GM12878 (cell line): ENCODE data around the gene THAP4. TPM values are rescaled to one million over a fixed set of nuclear protein-coding genes. Genes with fewer than 3 reads are reported as not detected.

ENCODE experiments used
- CUX1 ChIP-seq: IDR thresholded peaks from 2 replicates; pipeline ENCODE4 v1.6.1; 2012; ENCODE audit warnings: improper control_type of control experiment, low read depth, low read length; ENCODE audit not compliant: insufficient replicate concordance
- EP300 ChIP-seq, 2 experiments: fragments of 150-350 bp in 1 of 2; IDR thresholded peaks; 2 replicates each; pipeline ENCODE4 v1.6.1; 2011 to 2012; ENCODE audit warnings: low read depth in 2 of 2, low read length in 2 of 2, borderline replicate concordance in 1 of 2, improper control_type of control experiment in 1 of 2, inconsistent platforms in 1 of 2; ENCODE audit not compliant: control insufficient read depth in 1 of 2
- IKZF2 ChIP-seq, 2 experiments: fragments of 450-650 bp; IDR thresholded peaks; 2 replicates each; pipeline ENCODE4 v1.6.1; 2017; ENCODE audit warnings: mild to moderate bottlenecking in 2 of 2, moderate library complexity in 2 of 2
- KDM1A ChIP-seq: fragments of 200-600 bp; sonication (generic); IDR thresholded peaks from 2 replicates; pipeline ENCODE4 v1.6.1; 2016; ENCODE audit warnings: borderline replicate concordance
- RELB ChIP-seq: fragments of 450-650 bp; IDR thresholded peaks from 2 replicates; pipeline ENCODE4 v1.6.1; 2017; ENCODE audit warnings: low read depth, mild to moderate bottlenecking, moderate library complexity
- SKIL ChIP-seq: fragments of 450-650 bp; IDR thresholded peaks from 2 replicates; pipeline ENCODE4 v1.6.1; 2017; ENCODE audit warnings: mild to moderate bottlenecking, low read depth, inconsistent platforms; ENCODE audit not compliant: poor library complexity, severe bottlenecking
- polyA plus RNA-seq, 11 experiments: library from polyadenylated mRNA; depleted of rRNA in 4 of 11; unstranded in 6 of 11; stranded (reverse) in 5 of 11; fragments of >200 nt; fragmentation: Nextera tagmentation in 4 of 11; fragmentation: Illumina TruSeq in 1 of 11; extraction: Ambion mirVana in 4 of 11; extraction: Trizol in 1 of 11; gene quantifications; 1 replicate in 1 of 11; 2 replicates in 10 of 11; pipeline versions ENCODE4 v1.2.1 to v1.2.3, GENCODE V29; 2011 to 2016; ENCODE audit warnings: inconsistent platforms in 2 of 11, missing spikeins in 2 of 11, low read depth in 1 of 11
- total RNA-seq, 4 experiments: library from RNA; depleted of rRNA in 3 of 4; stranded (reverse); fragments of >200 nt in 3 of 4; fragmentation: Illumina TruSeq in 1 of 4; extraction: Trizol in 1 of 4; gene quantifications; 2 replicates each; pipeline versions ENCODE4 v1.2.1 to v1.2.3, GENCODE V29; 2013 to 2021

The THAP4 gene
- total and polyA plus RNA-seq, 10 of the 15 experiments (the other 5 are each of a cell fraction or from before 2014, with no cell fraction given) = 12.9 to 67.7 (median 44.5) TPM

- TF ChIP-seq CUX1 (no peak), IKZF2 (IDR thresholded peaks at IDR 0.05) (no peak), RELB (no peak), SKIL (no peak), KDM1A (no peak), EP300 (IDR thresholded peaks at IDR 0.05; ENCODE audit: borderline replicate concordance in 1 of 2, control insufficient read depth in 1 of 2, low read depth in 2 of 2, low read length in 2 of 2) (no peak)
- TF ChIP-seq, all 136 proteins: peak for 0
These were observed 11.5 kb upstream of the THAP4 start (continued) for GRCh38 chr2:241648453-241648852.
